Cardiac fibroblast (primary cell): ENCODE measurements around the gene MARCO.
"Not testable (repeated sequence)": the region's sequence is repeated elsewhere in the genome, so short reads cannot be mapped to it uniquely, and the experiment has no call there.

Experiments
- DNase-seq, 2 donors: peaks; one replicate each; pipeline versions ENCODE4 v3.0.0 to v3.0.0-alpha.2; 2010; ENCODE audit warnings: low read depth in 2 of 2
- H3K4me3 ChIP-seq, 2 donors: replicated peaks in 1 of 2; 1 replicate in 1 of 2; 2 replicates in 1 of 2; pipeline ENCODE4 v1.5.1; 2011; ENCODE audit warnings: low read depth in 2 of 2, low read length in 2 of 2, mild to moderate bottlenecking in 2 of 2, moderate library complexity in 1 of 2
- CTCF ChIP-seq: IDR thresholded peaks from one replicate; pipeline ENCODE4 v1.5.1; 2011; ENCODE audit warnings: low read depth, mild to moderate bottlenecking, low read length, inconsistent platforms

The MARCO gene

GRCh38 chr2:118993392-118993752 is 51.4 kb downstream of the MARCO start:
- DNase-seq, result no peak
- H3K4me3 ChIP-seq, result no peak overlapping the region
- TF ChIP-seq CTCF, result no peak

- no peak for DNase-seq
- TF ChIP-seq CTCF, result no peak
- H3K4me3 ChIP-seq, result no peak overlapping the region
Observed at GRCh38 chr2:118994172-118994700, 52.2 kb downstream of the MARCO start.

- TF ChIP-seq CTCF, result no peak
- H3K4me3 ChIP-seq, result no peak overlapping the region
- DNase-seq, result no peak
Observed at GRCh38 chr2:118994778-118995177, 52.8 kb downstream of the MARCO start.

- not testable (repeated sequence) for H3K4me3 ChIP-seq, DNase-seq
Observed at GRCh38 chr2:119003856-119004255, 61.9 kb downstream of the MARCO start.

GRCh38 chr2:119004602-119005001 is 62.6 kb downstream of the MARCO start:
- H3K4me3 ChIP-seq, result no peak overlapping the region
- no peak for TF ChIP-seq CTCF
- DNase-seq, result no peak

GRCh38 chr2:119005051-119005450 is 63.1 kb downstream of the MARCO start:
- H3K4me3 ChIP-seq, result no peak overlapping the region
- no peak for DNase-seq
- no peak for TF ChIP-seq CTCF

- H3K4me3 ChIP-seq, result no peak overlapping the region
- TF ChIP-seq CTCF, result no peak
- DNase-seq, result no peak
Observed at GRCh38 chr2:119005555-119005954, 63.6 kb downstream of the MARCO start.
